Mucosa of rectum (tissue), 2 donors: ENCODE results near the gene PPRC1.

Experiments
- H3K27ac ChIP-seq, 2 donors: one replicate each; pipeline ENCODE4 v1.7.0; 2013; ENCODE audit warnings: inconsistent platforms in 2 of 2, low read depth in 2 of 2, low read length in 2 of 2
- H3K27me3 ChIP-seq, 2 donors: one replicate each; pipeline ENCODE4 v1.7.0; 2013; ENCODE audit warnings: low read length in 2 of 2; ENCODE audit not compliant: control insufficient read depth in 2 of 2, insufficient read depth in 2 of 2
- H3K36me3 ChIP-seq, 2 donors: one replicate each; pipeline ENCODE4 v1.7.0; 2013; ENCODE audit warnings: low read length in 2 of 2; ENCODE audit not compliant: control insufficient read depth in 2 of 2, insufficient read depth in 2 of 2
- H3K4me1 ChIP-seq, 2 donors: one replicate each; pipeline ENCODE4 v1.7.0; 2013; ENCODE audit warnings: low read length in 2 of 2, mild to moderate bottlenecking in 1 of 2; ENCODE audit not compliant: control insufficient read depth in 2 of 2, insufficient read depth in 2 of 2
- H3K4me3 ChIP-seq, 2 donors: one replicate each; pipeline ENCODE4 v1.7.0; 2013; ENCODE audit warnings: low read length in 2 of 2
- H3K9ac ChIP-seq, 2 donors: one replicate each; pipeline ENCODE4 v1.7.0; 2013; ENCODE audit warnings: low read length in 2 of 2, low read depth in 1 of 2, mild to moderate bottlenecking in 1 of 2
- H3K9me3 ChIP-seq, 2 donors: one replicate each; pipeline ENCODE4 v1.7.0; 2013; ENCODE audit warnings: low read length in 2 of 2; ENCODE audit not compliant: control insufficient read depth in 2 of 2
- donor health status: healthy.
- donor health status: Normal muscosa, but diverticular disease.

PPRC1 gene

DNA sequence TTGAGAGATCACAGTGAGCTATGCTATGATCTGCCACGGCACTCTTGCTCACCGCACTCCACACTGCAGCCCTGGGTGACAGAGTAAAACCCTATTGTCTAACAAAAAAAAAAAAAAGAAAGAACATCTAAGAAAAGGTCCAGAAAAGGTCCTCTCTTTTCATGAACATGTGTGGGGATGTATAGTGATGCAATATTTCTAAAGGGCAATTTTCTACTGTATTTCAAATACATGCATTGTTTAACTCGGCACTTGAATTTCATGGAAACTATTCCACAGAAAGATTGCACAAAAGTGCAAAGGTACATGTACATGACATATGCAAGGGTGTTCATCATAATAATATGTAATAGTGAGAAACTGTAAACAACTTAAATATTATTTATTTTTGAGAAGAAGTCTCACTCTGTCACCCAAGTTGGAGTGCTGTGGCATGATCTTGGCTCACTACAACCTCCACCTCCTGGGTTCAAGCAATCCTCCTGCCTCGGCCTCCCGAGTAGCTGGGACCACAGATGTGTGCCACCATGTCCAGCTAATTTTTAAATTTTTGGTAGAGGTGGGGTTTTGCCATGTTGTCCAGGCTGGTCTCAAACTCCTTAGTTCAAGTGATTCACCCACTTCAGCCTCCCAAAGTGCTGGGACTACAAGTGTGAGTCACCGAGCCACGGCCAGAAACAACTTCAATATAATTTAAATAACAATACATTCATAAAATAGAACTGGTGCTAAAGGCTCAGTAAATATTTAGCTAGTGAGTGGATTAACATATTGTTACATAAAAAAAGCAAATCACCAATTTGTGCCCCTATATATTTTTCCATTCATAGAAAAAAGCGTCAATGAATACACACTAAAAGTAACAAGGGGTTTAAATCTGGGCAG lies 1.3 kb upstream of the PPRC1 start:
- H3K4me3 ChIP-seq = no peak overlapping the region
- H3K27me3 ChIP-seq = no peaks in the 10 kb centered on the region
- H3K36me3 ChIP-seq = no peaks in the 10 kb centered on the region
- no peak overlapping the region for H3K9ac ChIP-seq
- H3K27ac ChIP-seq = peak overlapping the region in 1 of 2 donors; percentile 75
- no peaks in the 10 kb centered on the region for H3K9me3 ChIP-seq
- peaks cover 14 to 16% of the 10 kb centered on the region in 2 donors for H3K4me1 ChIP-seq

GRCh38 chr10:102132193-102132562 lies 662 bp upstream of the PPRC1 start:
- Histone ChIP-seq H3K9me3 (no peaks in the 10 kb centered on the region), H3K9ac (peak overlapping the region; percentile 45 to 74), H3K27ac (peak overlapping the region; percentile 75 to 87), H3K36me3 (no peaks in the 10 kb centered on the region), H3K4me1 (peaks cover 14 to 16% of the 10 kb centered on the region in 2 donors), H3K27me3 (no peaks in the 10 kb centered on the region), H3K4me3 (peak overlapping the region; percentile 75 to 98)

GRCh38 chr10:102133373-102134195 lies 744 bp downstream of the PPRC1 start:
- Histone ChIP-seq H3K27me3 (no peaks in the 10 kb centered on the region), H3K4me1 (peaks cover 14 to 16% of the 10 kb centered on the region in 2 donors), H3K9ac (peak overlapping the region; percentile 75 to 87), H3K36me3 (peaks cover 10% of the 10 kb centered on the region in 2 donors), H3K9me3 (no peaks in the 10 kb centered on the region), H3K4me3 (peak overlapping the region; percentile 75 to 98), H3K27ac (peak overlapping the region; percentile 75 to 87)

GRCh38 chr10:102134416-102134815 lies 1.6 kb downstream of the PPRC1 start:
- peak overlapping the region; percentile 57 to 87 for H3K9ac ChIP-seq
- peaks cover 19% of the 10 kb centered on the region in 2 donors for H3K36me3 ChIP-seq
- peak overlapping the region in 1 of 2 donors; percentile 87 for H3K27ac ChIP-seq
- H3K4me3 ChIP-seq = peak overlapping the region; percentile 75 to 98
- H3K9me3 ChIP-seq = no peaks in the 10 kb centered on the region
- peaks cover 14 to 16% of the 10 kb centered on the region in 2 donors for H3K4me1 ChIP-seq
- no peaks in the 10 kb centered on the region for H3K27me3 ChIP-seq

DNA sequence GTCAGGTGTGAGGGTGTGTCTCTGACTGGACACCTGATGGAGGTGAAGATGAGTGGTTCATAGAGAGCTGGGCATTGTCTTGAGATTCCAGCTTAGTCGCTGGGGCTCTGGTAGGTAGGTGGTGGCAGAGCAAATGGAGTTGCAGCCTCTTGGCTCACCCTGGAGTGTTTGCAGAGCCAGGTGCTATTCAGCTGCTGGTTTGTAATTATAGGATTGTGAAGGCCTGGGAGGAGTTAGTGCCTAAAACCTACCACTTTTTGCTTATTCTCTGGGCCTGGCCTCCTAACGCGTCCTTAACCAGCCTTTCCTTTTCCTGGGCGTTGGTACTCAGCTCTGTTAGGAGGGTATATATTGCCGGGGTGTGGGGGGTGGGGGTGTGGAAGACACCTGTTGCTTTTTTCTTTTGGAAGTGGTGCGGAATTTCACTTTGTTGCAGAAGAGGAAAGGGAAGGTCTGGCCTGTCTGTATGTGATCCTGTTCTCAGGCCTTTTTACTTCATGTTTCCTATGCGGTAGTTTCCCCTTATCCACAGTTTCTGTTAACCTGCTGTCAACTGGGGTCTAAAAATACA lies 3.2 kb downstream of the PPRC1 start:
- Histone ChIP-seq H3K9ac (peak overlapping the region in 1 of 2 donors; percentile 2), H3K36me3 (peaks cover 31 to 35% of the 10 kb centered on the region in 2 donors), H3K27me3 (no peaks in the 10 kb centered on the region), H3K27ac (no peak overlapping the region), H3K4me3 (no peak overlapping the region), H3K9me3 (no peaks in the 10 kb centered on the region), H3K4me1 (peaks cover 14 to 16% of the 10 kb centered on the region in 2 donors)

DNA sequence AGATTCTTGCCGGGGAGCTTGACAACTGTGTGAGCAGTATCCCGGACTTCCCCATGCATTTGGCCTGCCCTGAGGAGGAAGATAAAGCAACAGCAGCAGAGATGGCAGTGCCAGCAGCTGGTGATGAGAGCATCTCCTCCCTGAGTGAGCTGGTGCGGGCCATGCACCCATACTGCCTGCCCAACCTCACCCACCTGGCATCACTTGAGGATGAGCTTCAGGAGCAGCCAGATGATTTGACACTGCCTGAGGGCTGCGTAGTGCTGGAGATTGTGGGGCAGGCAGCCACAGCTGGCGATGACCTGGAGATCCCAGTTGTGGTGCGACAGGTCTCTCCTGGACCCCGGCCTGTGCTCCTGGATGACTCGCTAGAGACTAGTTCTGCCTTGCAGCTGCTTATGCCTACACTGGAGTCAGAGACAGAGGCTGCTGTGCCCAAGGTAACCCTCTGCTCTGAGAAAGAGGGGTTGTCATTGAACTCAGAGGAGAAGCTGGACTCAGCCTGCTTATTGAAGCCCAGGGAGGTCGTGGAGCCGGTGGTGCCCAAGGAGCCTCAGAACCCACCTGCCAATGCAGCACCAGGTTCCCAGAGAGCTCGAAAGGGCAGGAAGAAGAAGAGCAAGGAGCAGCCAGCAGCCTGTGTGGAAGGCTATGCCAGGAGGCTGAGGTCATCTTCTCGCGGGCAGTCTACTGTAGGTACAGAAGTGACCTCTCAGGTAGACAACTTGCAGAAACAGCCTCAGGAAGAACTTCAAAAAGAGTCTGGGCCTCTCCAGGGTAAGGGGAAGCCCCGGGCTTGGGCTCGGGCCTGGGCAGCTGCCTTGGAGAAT lies 6.7 kb downstream of the PPRC1 start:
- Histone ChIP-seq H3K4me1 (peaks cover 1 to 3% of the 10 kb centered on the region in 2 donors), H3K27ac (no peak overlapping the region), H3K9me3 (no peaks in the 10 kb centered on the region), H3K9ac (no peak overlapping the region), H3K36me3 (peaks cover 53 to 57% of the 10 kb centered on the region in 2 donors), H3K27me3 (no peaks in the 10 kb centered on the region), H3K4me3 (no peak overlapping the region)

DNA sequence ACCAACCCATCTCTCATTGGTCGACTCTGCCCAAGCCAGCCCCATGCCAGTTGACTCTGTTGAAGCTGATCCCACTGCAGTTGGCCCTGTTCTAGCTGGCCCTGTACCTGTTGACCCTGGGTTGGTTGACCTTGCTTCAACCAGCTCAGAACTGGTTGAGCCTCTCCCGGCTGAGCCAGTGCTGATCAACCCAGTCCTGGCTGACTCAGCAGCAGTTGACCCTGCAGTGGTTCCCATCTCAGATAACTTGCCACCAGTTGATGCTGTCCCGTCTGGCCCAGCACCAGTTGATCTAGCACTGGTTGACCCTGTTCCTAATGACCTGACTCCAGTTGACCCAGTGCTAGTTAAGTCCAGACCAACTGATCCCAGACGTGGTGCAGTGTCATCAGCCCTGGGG lies 7.4 kb downstream of the PPRC1 start:
- Histone ChIP-seq H3K9ac (no peak overlapping the region), H3K4me1 (peaks cover 0 to 2% of the 10 kb centered on the region in 2 donors), H3K4me3 (no peak overlapping the region), H3K9me3 (no peaks in the 10 kb centered on the region), H3K27me3 (no peaks in the 10 kb centered on the region), H3K36me3 (peaks cover 58 to 61% of the 10 kb centered on the region in 2 donors), H3K27ac (no peak overlapping the region)

DNA sequence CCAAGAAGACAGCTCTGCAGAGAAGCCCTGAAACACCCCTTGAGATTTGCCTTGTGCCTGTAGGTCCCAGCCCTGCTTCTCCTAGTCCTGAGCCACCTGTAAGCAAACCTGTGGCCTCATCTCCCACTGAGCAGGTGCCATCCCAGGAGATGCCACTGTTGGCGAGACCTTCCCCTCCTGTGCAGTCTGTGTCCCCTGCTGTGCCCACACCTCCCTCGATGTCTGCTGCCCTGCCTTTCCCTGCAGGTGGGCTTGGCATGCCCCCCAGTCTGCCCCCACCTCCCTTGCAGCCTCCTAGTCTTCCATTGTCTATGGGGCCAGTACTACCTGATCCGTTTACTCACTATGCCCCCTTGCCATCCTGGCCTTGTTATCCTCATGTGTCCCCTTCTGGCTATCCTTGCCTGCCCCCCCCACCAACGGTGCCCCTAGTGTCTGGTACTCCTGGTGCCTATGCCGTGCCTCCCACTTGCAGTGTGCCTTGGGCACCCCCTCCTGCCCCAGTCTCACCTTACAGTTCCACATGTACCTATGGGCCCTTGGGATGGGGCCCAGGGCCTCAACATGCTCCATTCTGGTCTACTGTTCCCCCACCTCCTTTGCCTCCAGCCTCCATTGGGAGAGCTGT lies 8.2 kb downstream of the PPRC1 start:
- H3K27me3 ChIP-seq = no peaks in the 10 kb centered on the region
- H3K9ac ChIP-seq = no peak overlapping the region
- H3K9me3 ChIP-seq = no peaks in the 10 kb centered on the region
- H3K4me1 ChIP-seq = peaks cover 0 to 2% of the 10 kb centered on the region in 2 donors
- no peak overlapping the region for H3K4me3 ChIP-seq
- no peak overlapping the region for H3K27ac ChIP-seq
- H3K36me3 ChIP-seq = peaks cover 60 to 61% of the 10 kb centered on the region in 2 donors

GRCh38 chr10:102141583-102142107 lies 8.8 kb downstream of the PPRC1 start:
- H3K36me3 ChIP-seq = peaks cover 61 to 62% of the 10 kb centered on the region in 2 donors
- no peaks in the 10 kb centered on the region for H3K4me1 ChIP-seq
- H3K27ac ChIP-seq = no peak overlapping the region
- H3K9ac ChIP-seq = no peak overlapping the region
- H3K27me3 ChIP-seq = no peaks in the 10 kb centered on the region
- H3K4me3 ChIP-seq = no peak overlapping the region
- no peaks in the 10 kb centered on the region for H3K9me3 ChIP-seq
